Activated CD4-positive, CD25-positive, alpha-beta regulatory T cell treated with anti-CD3 and anti-CD28 coated beads, Interleukin-2, amount 50 U/mL, for 72 hours (primary cell): Measurements from ENCODE around the gene PET117.
"Not testable (repeated sequence)": the region's sequence is repeated elsewhere in the genome, so short reads cannot be mapped to it uniquely, and the experiment has no call there.

Source experiments
- DNase-seq: peaks from one replicate; pipeline ENCODE4 v3.0.0; 2021

Gene PET117

DNA sequence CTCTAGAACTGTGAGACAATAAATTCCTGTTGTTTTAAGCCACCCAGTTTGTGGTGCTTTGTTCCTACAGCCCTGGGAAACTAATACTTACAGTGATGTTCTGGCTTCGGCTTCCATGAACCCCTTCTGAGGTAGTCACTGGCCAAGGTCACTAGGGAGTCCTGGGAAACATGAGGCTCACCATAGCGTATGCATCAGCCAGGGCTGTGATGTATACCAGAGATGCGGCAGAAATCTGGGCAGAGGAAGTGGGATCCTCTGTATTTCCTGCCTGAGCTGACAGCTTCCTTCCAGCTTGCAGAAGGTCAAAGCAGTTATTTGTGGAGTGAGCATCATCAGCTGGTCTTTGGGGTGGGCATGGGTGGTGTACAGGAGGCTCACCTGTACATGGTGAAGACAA lies 27.9 kb downstream of the PET117 start:
- DNase-seq = no peak

DNA sequence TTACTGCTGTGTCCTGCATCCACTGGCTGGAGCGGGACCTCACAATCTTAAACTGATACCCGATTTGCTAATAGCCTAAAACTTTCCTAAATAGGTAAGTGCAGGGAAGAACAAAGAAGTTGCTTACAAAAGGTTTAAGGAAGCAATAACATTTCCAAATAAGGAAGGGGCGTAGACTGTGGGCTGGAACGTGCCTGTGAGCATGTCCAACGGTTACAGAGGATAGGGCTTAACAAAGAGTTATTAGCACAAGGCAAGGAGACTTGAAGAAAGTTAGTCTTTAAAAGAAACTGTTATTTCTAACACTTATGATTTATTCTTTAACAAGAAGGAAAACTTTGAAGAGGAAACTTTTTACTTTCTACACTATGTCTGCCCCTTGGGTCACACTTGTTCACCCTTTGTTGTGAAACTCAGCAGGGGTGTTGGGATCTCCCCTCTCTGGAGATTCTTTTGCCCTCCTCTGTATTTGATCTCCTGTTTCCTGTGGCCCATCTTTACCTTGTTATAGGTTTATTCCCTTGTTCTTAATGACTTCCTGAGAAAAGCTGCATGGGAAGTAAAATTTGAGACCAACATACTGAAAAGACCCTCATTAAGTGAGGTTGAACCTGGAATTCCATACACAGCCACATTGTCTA lies 28.7 kb downstream of the PET117 start:
- DNase-seq = no peak

DNA sequence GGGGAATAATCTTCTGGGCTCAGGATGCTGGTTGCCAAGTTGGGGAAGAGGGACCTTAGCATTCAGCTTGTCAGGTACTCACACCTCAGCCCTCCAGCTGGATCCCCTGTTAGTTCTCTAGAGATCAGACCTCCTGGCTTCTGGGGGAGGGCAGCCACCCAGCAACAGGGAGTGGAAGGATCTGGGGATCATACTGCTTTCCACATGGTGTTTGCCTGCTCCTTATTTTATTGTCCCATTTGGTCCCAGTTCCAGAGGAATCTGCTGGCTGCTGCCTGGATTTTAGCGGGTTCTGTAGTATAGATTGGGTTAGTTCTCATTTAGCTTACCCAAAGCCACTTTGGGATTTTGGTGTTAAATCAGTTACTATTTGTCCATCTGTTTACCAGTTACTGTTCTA lies 29.3 kb downstream of the PET117 start:
- DNase-seq = no peak

DNA sequence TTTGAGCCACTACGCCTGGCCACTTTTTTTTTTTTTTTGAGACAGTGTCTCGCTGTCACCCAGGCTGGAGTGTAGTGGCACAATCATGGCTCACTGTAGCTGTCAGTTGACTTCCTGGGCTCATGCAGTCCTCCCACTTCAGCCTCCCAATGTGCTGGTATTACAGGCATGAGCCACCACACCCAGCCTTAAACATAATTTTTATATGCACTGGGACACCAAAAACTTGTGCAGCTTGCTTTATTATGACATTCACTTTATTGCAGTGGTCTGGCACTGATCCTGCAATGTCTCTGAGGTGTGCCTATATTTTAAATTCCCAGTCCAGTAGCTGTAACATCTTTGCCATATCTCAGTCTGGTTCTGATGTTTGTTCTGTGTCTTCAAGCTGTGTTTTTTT lies 34.7 kb downstream of the PET117 start:
- DNase-seq = no peak

DNA sequence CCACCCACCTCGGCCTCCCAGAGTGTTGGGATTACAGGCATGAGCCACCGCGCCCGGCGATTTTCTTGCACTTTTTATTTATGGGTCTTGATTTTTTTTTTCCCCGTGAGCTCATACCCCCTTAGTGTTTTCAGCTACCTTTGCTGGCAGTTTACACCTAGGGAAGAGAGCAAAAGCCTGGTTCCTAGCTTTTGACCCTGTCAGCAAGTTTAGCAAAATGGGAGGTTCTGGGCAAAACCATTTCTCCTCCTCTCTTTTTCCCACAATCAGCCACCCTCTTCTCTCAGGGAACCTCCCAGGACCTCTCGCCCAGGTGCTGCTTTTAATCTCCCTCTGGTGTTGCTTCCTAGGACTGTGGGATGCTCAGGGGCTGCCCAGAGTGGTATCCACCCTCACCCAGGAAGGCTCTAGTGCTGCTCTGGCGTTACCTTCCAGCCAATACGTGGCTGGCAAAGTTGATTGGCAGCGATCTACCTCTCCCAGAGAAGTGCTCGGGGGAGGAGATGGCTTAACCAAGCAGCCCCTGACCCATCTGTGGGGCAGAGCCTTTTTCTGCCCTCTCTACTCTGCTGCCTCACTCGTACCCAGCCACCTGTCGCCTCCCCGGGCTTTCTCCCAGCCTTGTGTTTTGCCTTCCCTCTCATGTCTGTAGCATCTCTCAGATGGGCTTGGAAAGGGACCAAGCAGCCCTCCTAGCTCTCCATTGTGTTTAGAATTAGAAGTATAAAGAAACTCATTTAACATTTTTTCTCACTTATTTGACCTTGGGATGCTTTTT lies 37.4 kb downstream of the PET117 start:
- no peak for DNase-seq

DNA sequence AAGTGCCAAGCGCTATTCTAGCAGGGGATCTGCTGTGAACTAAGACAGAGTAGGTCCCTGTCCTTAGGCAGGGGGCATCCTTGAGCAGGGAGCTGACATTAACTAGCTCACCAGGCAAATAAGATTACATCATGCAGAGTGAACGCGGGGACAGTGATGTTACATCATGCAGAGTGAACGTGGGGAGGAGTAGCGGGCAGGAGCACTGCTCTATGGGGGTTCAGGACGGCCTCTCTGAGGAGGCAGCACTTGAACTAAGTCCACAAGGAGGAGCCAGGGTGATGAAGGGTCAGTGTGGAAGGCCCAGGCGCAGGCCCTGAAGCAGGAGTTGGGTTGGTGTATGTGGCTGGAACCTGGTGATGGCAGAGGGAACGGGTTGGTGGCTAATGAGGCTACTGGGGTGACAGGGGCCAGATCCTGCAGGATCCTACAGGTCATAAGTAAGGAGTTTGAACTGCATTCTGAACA lies 38.7 kb downstream of the PET117 start:
- DNase-seq = no peak

DNA sequence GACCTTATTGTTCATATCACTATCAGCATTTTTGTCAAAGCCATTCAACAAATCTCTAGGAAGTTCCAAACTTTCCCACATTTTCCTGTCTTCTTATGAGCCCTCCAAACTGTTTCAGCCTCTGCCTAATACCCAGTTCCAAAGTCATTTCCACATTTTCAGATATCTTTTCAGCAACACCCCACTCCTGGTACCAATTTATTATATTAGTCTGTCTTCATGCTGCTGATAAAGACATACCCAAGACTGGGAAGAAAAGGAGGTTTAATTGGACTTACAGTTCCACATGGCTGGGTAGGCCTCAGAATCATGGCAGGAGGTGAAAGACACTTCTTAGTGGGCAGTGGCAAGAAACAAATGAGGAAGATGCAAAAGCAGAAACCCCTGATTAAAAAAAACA lies 42.7 kb downstream of the PET117 start:
- DNase-seq = not testable (repeated sequence)

DNA sequence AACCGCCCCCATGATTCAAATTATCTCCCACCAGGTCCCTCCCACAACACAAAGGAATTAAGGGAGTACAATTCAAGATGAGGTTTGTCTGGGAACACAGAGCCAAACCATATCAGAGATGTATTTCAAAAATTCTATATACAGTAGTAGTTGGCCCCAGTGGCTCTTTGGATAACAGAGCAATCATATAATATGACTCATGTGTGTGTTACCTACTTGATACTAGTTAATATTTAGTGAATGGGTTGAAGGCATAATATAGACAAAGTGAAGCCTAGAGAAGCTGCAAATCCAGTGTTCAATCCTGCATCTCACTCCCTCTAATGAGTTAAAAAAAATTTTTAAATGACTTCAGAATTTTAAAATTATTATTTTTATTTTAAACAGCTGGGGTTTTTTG lies 43.2 kb downstream of the PET117 start:
- no peak for DNase-seq

DNA sequence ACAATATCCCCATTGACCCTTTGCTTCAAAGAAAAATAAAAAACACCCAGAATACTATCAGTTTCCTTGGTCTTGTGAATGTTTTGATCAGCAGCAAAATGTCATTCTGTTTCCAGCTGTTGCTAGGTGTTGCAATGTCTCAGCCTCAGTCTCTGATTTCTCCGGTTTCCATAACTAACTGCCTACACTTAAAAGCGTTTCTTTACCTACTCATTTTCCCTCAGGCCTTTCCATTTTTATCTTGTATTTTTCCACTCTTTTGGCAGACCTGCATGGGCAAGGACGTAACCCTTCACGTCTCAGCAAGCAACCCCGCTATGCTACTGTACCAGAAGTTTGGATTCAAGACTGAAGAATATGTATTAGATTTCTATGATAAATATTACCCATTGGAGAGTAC lies 49.4 kb downstream of the PET117 start:
- no peak for DNase-seq

DNA sequence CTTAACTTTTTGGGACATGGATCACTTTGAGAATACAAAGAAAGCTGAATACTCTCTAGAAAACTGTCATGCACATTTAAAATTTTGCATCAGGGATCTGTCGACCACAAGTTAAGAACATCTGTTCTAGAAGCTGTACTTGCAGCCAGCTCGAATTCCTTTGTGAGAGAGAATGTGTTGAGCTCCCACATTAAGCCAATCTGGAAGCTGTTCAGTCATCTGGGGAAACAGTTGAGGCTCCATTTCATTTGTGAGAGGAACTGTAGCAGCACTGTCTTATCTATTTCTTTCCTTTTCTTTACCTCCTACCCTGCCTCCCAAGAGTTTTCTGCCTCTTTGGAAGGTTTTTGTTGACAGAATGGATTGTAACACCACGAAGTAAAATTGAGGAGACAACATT lies 50.8 kb downstream of the PET117 start:
- DNase-seq = no peak

DNA sequence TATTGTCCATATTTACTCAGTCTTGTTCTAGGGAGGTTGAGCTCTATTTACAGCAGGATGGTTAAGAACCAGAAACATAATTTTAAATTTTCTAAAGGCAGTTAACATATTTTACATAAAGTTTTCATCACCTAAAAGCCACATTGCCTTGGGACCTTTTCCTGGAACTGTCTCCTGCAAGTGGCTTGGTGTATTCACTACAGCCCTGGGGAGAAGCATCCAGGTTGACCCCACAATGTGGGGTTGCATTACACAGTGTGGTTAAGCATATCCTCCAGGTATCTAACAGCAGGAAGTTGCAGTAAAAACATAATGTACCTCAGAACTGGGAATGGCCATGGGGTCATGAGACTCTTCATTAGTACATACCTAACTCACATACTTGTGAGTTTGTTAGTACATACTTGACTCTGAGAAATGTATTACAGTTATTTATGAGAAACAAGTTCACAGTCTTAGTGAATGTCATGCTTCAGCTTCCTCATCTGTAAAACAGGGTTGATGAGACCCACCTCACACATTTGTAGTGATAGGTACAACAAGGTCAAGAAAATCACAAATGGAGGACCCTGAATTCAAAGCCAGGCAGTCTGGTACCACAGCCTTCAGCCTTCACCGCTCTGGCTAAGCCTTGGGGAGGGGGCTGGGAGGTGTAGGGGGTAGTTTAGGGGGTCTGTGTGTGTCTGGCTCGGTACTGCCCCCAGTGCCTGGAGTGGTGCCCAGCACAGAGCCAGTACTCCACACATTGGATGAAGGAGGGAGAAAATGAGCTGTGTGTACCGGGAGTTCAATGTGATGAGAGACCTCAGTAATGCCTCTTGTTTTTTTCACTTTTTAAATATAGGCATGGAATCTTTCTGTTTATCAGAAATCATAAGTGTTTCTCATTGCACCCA lies 52.9 kb downstream of the PET117 start:
- no peak for DNase-seq

DNA sequence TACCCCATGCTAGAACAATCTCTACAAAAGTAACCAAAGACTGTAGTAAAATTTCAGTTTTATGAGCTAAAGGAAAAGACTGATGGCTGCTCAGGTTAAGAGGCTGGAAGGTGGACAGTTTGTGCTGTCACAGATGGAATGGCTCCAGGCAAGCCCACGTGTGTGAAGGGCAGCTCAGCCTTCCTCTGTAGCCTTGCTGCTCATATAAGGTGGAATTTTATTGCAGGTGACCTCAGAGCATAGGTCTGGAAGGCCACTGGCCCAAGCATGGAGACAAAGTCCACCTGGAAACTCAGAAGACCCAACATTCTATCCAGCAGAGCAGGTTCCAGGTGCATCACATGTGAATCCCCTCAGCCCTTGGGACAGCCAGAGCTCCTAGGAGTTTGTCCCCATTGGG lies 53.6 kb downstream of the PET117 start:
- DNase-seq = no peak
